Ascending aorta (tissue), 2 donors: Measurements from ENCODE around the gene ENSA. TPM values are rescaled to one million over a fixed set of nuclear protein-coding genes. Genes with fewer than 3 reads are reported as not detected.
A peak's percentile ranks its signal among the peaks of the same experiment; 100 is the strongest.

Experiments
- DNase-seq, 2 donors: peaks; one replicate each; pipeline ENCODE4 v3.0.0-alpha.2; 2019; ENCODE audit warnings: low spot score in 2 of 2
- H3K27ac ChIP-seq, 2 donors: fragments of 200-600 bp; sonication (generic); one replicate each; pipeline ENCODE4 v1.5.1; 2016 to 2017; ENCODE audit warnings: mild to moderate bottlenecking in 1 of 2
- H3K27me3 ChIP-seq: fragments of 200-600 bp; sonication (generic); one replicate; pipeline ENCODE4 v1.5.1; 2017
- H3K36me3 ChIP-seq, 2 donors: fragments of 200-600 bp; sonication (generic); one replicate each; pipeline ENCODE4 v1.5.1; 2016
- H3K4me1 ChIP-seq, 2 donors: fragments of 200-600 bp; sonication (generic); one replicate each; pipeline ENCODE4 v1.5.1; 2016 to 2017; ENCODE audit warnings: mild to moderate bottlenecking in 1 of 2
- H3K4me3 ChIP-seq, 2 donors: fragments of 200-600 bp; sonication (generic); one replicate each; pipeline ENCODE4 v1.5.1; 2016 to 2017; ENCODE audit warnings: mild to moderate bottlenecking in 1 of 2
- H3K9me3 ChIP-seq, 2 donors: fragments of 200-600 bp; sonication (generic); one replicate each; pipeline ENCODE4 v1.5.1; 2016
- intact Hi-C: fragments of 100-400 bp; cut with DNase I; formaldehyde crosslinking; loops from one replicate; pipeline ENCODE4 v1.15.1; 2023
- total RNA-seq: library from RNA; depleted of rRNA; stranded (reverse); fragments of >200 nt; gene quantifications from one replicate; pipeline ENCODE4 v1.1.0, GENCODE V29; 2016
- TF ChIP-seq, protein P1 (sequence below), 3 experiments: fragments of 200-600 bp in 2 of 3; fragments of 450-650 bp in 1 of 3; sonication (generic) in 2 of 3; IDR thresholded peaks; one replicate each; pipeline ENCODE4 v1.5.1; 2016 to 2019; ENCODE audit warnings: antibody characterized with exemption in 3 of 3, mild to moderate bottlenecking in 1 of 3, moderate library complexity in 1 of 3

The ENSA gene, protein sequence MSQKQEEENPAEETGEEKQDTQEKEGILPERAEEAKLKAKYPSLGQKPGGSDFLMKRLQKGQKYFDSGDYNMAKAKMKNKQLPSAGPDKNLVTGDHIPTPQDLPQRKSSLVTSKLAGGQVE
- 138 TPM for total RNA-seq

DNA sequence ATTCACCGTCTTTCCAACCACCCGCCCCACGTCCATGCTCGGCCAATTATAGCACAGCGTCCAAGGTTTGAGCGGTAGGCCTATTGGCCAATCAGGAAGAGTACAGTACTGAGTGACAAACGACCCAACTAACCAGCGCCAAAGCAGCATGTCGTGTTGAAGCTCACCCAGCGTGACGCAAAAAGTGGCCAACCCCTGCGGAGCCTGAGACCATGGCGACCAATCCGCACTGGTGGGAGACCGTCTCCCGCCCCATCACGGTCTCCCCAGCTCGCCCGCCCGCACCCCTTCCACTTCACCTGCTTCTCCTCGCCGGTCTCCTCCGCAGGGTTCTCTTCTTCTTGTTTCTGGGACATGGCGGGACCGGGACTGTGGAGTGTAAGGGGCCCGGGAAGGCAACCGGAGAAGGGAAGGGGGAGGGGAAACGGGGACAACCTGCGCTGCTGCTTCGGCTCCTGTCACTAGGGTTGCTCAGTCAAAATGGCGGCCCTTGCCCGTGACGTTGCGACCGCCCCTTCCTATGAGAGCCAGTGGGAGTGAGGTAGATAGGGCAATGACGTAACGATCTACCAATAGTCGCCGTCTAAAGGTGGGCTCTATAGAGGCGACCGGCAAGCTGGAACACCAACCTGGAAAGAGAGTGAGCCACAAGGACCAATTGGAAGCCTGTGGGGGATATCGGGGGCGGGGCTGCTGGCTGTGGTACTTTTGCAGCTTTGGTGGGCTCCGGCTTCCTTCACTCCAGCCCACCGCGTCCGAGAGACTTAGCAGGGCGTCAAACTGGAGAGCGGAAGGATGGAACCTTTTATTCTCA is at the start of gene ENSA:
Gene ENSA (minus strand): TSS at position 498 of the 814 bp plus-strand sequence. CDS start 142 bp downstream, at position 356.
- Histone ChIP-seq H3K9me3 (no peaks in the 10 kb centered on the region), H3K27me3 (no peaks in the 10 kb centered on the region), H3K36me3 (peaks cover 32 to 33% of the 10 kb centered on the region in 2 donors), H3K4me1 (peaks cover 6 to 10% of the 10 kb centered on the region in 2 donors), H3K4me3 (peak within 1 kb of the TSS; percentile 83 to 85), H3K27ac (peak within 1 kb of the TSS; percentile 88 to 97)
- peak; percentile 97 to 99 for DNase-seq
- intact Hi-C loops: loop anchor here (1.0 to 5.0 kb wide), 2 partner anchors 114 to 248 kb away; partner anchors contain the start of genes ARNT and FALEC
- TF ChIP-seq, protein P1, sequence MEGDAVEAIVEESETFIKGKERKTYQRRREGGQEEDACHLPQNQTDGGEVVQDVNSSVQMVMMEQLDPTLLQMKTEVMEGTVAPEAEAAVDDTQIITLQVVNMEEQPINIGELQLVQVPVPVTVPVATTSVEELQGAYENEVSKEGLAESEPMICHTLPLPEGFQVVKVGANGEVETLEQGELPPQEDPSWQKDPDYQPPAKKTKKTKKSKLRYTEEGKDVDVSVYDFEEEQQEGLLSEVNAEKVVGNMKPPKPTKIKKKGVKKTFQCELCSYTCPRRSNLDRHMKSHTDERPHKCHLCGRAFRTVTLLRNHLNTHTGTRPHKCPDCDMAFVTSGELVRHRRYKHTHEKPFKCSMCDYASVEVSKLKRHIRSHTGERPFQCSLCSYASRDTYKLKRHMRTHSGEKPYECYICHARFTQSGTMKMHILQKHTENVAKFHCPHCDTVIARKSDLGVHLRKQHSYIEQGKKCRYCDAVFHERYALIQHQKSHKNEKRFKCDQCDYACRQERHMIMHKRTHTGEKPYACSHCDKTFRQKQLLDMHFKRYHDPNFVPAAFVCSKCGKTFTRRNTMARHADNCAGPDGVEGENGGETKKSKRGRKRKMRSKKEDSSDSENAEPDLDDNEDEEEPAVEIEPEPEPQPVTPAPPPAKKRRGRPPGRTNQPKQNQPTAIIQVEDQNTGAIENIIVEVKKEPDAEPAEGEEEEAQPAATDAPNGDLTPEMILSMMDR (IDR thresholded peaks at IDR 0.05): no peak

DNA sequence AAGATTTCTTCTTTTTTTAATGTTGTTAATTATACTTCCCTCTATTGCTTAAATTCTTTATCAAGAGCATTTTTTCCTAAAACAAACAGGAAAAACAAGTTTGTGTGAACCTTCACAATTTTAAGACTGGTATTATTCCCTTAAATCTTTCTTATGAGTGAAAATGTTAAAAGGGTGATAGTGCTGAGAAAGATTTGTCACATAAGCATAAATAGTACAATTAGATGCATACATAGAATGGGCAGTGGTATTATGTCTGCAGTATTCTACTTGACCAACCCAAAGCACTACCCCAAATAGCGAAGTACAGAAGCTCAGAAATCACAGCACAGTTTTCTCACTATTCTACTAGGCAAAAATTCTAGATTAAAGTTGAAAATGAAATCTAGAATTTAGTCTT is 49.6 kb upstream of the ENSA start:
- intact Hi-C loops: no loop called here
- H3K4me1 ChIP-seq: no peaks in the 10 kb centered on the region
- H3K9me3 ChIP-seq: no peaks in the 10 kb centered on the region
- no peaks in the 10 kb centered on the region for H3K27me3 ChIP-seq
- TF ChIP-seq, protein P1 (IDR thresholded peaks at IDR 0.05): no peak
- H3K4me3 ChIP-seq: no peak overlapping the region
- H3K36me3 ChIP-seq: peaks cover 5 to 17% of the 10 kb centered on the region in 2 donors
- DNase-seq: no peak
- no peak overlapping the region for H3K27ac ChIP-seq

DNA sequence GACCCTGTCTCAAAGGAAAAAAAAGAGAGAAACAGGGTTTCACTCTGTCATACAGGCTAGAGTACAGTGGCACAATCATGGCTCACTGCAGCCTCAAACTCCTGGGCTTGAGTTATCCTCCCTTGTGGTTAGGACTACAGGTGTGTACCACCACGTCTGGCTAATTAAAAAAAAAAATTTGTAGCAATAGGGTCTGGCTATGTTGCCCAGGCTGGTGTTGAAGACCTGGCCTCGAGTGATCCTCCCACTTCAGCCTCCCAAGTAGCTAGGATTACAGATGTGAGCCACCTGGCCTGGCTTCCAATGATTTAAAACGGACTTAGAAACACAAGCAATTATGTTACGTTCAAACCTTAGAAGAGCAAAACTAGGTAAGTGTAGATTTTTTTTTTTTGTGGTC is 45.5 kb upstream of the ENSA start:
- H3K27ac ChIP-seq: no peak overlapping the region
- no peaks in the 10 kb centered on the region for H3K27me3 ChIP-seq
- no peaks in the 10 kb centered on the region for H3K4me1 ChIP-seq
- H3K36me3 ChIP-seq: peaks cover 2 to 11% of the 10 kb centered on the region in 2 donors
- no peak for DNase-seq
- no peaks in the 10 kb centered on the region for H3K9me3 ChIP-seq
- no peak overlapping the region for H3K4me3 ChIP-seq
- TF ChIP-seq, protein P1 (IDR thresholded peaks at IDR 0.05): no peak
- intact Hi-C loops: no loop called here

DNA sequence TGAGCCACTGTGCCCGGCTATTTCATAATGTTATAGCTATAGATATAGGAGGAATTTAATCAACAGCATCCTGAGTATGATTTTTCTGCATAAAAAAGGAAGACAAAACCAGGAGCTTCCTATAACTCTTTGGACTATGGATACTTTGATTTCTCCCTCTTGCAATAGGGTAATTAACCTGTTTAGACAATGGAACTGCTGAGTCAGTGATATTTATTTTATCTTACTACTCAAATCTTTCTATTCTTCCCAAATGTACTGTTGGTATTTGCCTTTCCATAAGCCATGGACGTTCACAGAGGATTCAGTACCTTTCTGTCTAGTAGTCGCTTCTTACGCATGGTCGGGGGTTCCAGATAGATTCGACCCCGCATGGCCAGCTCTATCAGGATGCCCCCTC is 33.9 kb upstream of the ENSA start:
- Histone ChIP-seq H3K9me3 (no peaks in the 10 kb centered on the region), H3K27ac (no peak overlapping the region), H3K36me3 (peaks cover 24 to 45% of the 10 kb centered on the region in 2 donors), H3K4me3 (no peak overlapping the region), H3K27me3 (no peaks in the 10 kb centered on the region), H3K4me1 (no peaks in the 10 kb centered on the region)
- TF ChIP-seq, protein P1 (IDR thresholded peaks at IDR 0.05): no peak
- no peak for DNase-seq
- intact Hi-C loops: no loop called here

DNA sequence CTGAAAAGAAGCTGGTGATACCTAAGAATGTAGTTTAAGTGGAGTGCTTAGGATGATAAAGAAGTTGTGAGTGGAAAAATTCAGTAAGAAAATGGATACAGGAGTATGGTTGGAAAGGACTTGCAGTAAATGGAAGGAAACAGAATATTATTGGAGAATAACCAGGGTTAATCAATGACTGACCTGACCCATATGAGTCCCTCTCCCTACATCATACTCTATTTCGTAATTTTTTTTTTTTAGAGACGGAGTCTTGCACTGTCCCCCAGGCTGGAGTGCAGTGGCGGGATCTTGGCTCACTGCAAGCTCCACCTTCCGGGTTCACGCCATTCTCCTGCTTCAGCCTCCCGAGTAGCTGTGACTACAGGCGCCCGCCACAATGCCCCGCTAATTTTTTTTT is 33.4 kb upstream of the ENSA start:
- intact Hi-C loops: no loop called here

More for the DNA sequence above, 33.4 kb upstream of the ENSA start:
- no peak for DNase-seq
- no peaks in the 10 kb centered on the region for H3K27me3 ChIP-seq
- no peak overlapping the region for H3K27ac ChIP-seq
- TF ChIP-seq, protein P1 (IDR thresholded peaks at IDR 0.05): no peak
- no peak overlapping the region for H3K4me3 ChIP-seq
- H3K36me3 ChIP-seq: peaks cover 24 to 50% of the 10 kb centered on the region in 2 donors
- H3K4me1 ChIP-seq: no peaks in the 10 kb centered on the region
- no peaks in the 10 kb centered on the region for H3K9me3 ChIP-seq
